ENCODE results near the gene DDC.

DNA sequence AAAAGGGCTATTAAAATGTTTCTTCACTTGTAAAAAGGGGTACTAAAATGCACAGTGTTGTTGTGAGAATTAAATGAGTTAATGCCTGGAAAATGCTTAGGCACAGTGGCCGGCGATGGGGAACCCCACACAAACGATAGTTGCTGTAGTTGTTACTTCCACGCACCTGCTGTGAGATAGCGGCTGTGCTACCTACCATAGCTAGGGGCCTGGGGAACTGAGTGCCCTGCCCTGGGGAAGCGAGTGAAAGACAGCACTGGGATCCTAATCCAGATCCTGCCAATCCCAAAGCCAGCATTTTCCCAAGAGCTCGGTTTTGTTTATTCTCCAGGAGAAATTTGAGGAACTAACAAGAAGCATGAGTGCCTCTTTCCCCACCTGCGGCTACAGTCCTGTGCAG, 27.8 kb downstream of the DDC start:
- TF ChIP-seq, protein P1, sequence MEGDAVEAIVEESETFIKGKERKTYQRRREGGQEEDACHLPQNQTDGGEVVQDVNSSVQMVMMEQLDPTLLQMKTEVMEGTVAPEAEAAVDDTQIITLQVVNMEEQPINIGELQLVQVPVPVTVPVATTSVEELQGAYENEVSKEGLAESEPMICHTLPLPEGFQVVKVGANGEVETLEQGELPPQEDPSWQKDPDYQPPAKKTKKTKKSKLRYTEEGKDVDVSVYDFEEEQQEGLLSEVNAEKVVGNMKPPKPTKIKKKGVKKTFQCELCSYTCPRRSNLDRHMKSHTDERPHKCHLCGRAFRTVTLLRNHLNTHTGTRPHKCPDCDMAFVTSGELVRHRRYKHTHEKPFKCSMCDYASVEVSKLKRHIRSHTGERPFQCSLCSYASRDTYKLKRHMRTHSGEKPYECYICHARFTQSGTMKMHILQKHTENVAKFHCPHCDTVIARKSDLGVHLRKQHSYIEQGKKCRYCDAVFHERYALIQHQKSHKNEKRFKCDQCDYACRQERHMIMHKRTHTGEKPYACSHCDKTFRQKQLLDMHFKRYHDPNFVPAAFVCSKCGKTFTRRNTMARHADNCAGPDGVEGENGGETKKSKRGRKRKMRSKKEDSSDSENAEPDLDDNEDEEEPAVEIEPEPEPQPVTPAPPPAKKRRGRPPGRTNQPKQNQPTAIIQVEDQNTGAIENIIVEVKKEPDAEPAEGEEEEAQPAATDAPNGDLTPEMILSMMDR (conservative IDR thresholded peaks at IDR 0.05; ENCODE audit: low read length), result no peak
- TF ChIP-seq EZH2phosphoT487 (IDR thresholded peaks at IDR 0.05; ENCODE audit: borderline replicate concordance), result no peak

Data from Loucy (cell line).